Astrocyte (in vitro differentiated cells and primary cell): Measurements from ENCODE around the gene TNRC18. TPM values are rescaled to one million over a fixed set of nuclear protein-coding genes. Genes with fewer than 3 reads are reported as not detected.

Source experiments
- DNase-seq: peaks from one replicate; pipeline ENCODE4 v3.0.0-alpha.2; 2010; ENCODE audit warnings: low read depth
- FAIRE-seq: peaks from 2 replicates; lab custom pipeline; 2011; peaks lifted over from hg19 to GRCh38; lab: Jason Lieb, UNC
- H2AFZ ChIP-seq: 2 replicates; pipeline ENCODE4 v1.6.0; 2012; ENCODE audit warnings: low read depth, low read length, inconsistent platforms
- H3K27ac ChIP-seq: 2 replicates; pipeline ENCODE4 v1.5.1; 2011; ENCODE audit warnings: low read depth, low read length, inconsistent platforms
- H3K27me3 ChIP-seq: 2 replicates; pipeline ENCODE4 v1.6.0; 2011; ENCODE audit warnings: low read length, inconsistent platforms; ENCODE audit not compliant: insufficient read depth
- H3K36me3 ChIP-seq: 2 replicates; pipeline ENCODE4 v1.5.1; 2011; ENCODE audit warnings: low read length, inconsistent platforms; ENCODE audit not compliant: insufficient read depth
- H3K4me1 ChIP-seq: 2 replicates; pipeline ENCODE4 v1.5.1; 2011; ENCODE audit warnings: low read length, inconsistent platforms; ENCODE audit not compliant: insufficient read depth
- H3K4me2 ChIP-seq: 2 replicates; pipeline ENCODE4 v1.6.0; 2012; ENCODE audit warnings: low read length, inconsistent platforms
- H3K4me3 ChIP-seq: 2 replicates; pipeline ENCODE4 v1.5.1; 2011; ENCODE audit warnings: low read depth, mild to moderate bottlenecking, low read length, inconsistent platforms; ENCODE audit not compliant: insufficient read depth
- H3K79me2 ChIP-seq: 2 replicates; pipeline ENCODE4 v1.6.0; 2012; ENCODE audit warnings: mild to moderate bottlenecking, low read length, inconsistent platforms; ENCODE audit not compliant: insufficient read depth
- H3K9ac ChIP-seq: 2 replicates; pipeline ENCODE4 v1.6.0; 2012; ENCODE audit warnings: mild to moderate bottlenecking, low read length, inconsistent platforms
- H3K9me3 ChIP-seq: 2 replicates; pipeline ENCODE4 v1.5.1; 2012; ENCODE audit warnings: low read depth, mild to moderate bottlenecking, low read length, inconsistent platforms; ENCODE audit not compliant: insufficient read depth
- H4K20me1 ChIP-seq: 2 replicates; pipeline ENCODE4 v1.6.0; 2012; ENCODE audit warnings: low read length, inconsistent platforms; ENCODE audit not compliant: insufficient read depth
- H3K27ac Mint-ChIP-seq: one replicate; pipeline ENCODE4 v1.8.0; 2021; ENCODE audit warnings: mild to moderate bottlenecking, mixed read lengths; ENCODE audit not compliant: unreplicated experiment
- H3K27me3 Mint-ChIP-seq: one replicate; pipeline ENCODE4 v1.8.0; 2021; ENCODE audit warnings: low read depth, mixed read lengths; ENCODE audit not compliant: unreplicated experiment
- H3K36me3 Mint-ChIP-seq: one replicate; pipeline ENCODE4 v1.8.0; 2021; ENCODE audit warnings: low read depth, mixed read lengths; ENCODE audit not compliant: unreplicated experiment
- H3K4me1 Mint-ChIP-seq: one replicate; pipeline ENCODE4 v1.8.0; 2021; ENCODE audit warnings: low read depth, mixed read lengths; ENCODE audit not compliant: unreplicated experiment
- H3K4me3 Mint-ChIP-seq: one replicate; pipeline ENCODE4 v1.8.0; 2021; ENCODE audit warnings: mild to moderate bottlenecking, moderate library complexity, mixed read lengths; ENCODE audit not compliant: unreplicated experiment
- H3K9me3 Mint-ChIP-seq: one replicate; pipeline ENCODE4 v1.8.0; 2021; ENCODE audit warnings: mild to moderate bottlenecking, mixed read lengths; ENCODE audit not compliant: unreplicated experiment
- EZH2 ChIP-seq: IDR thresholded peaks from 2 replicates; pipeline ENCODE4 v1.6.1; 2012; ENCODE audit warnings: mild to moderate bottlenecking, low read length, inconsistent platforms; ENCODE audit not compliant: insufficient read depth
- total RNA-seq: library from RNA; stranded (reverse); gene quantifications from 2 replicates; pipeline ENCODE4 v1.2.1, GENCODE V29; 2021
- TF ChIP-seq, protein P1 (sequence below): IDR thresholded peaks from 2 replicates; pipeline ENCODE4 v1.5.1; 2011; ENCODE audit warnings: low read depth, mild to moderate bottlenecking, inconsistent platforms, low read length, moderate library complexity; ENCODE audit not compliant: insufficient read depth

The TNRC18 gene
- total RNA-seq, 1 donor from 2014 or later, result 84.3 TPM

DNA sequence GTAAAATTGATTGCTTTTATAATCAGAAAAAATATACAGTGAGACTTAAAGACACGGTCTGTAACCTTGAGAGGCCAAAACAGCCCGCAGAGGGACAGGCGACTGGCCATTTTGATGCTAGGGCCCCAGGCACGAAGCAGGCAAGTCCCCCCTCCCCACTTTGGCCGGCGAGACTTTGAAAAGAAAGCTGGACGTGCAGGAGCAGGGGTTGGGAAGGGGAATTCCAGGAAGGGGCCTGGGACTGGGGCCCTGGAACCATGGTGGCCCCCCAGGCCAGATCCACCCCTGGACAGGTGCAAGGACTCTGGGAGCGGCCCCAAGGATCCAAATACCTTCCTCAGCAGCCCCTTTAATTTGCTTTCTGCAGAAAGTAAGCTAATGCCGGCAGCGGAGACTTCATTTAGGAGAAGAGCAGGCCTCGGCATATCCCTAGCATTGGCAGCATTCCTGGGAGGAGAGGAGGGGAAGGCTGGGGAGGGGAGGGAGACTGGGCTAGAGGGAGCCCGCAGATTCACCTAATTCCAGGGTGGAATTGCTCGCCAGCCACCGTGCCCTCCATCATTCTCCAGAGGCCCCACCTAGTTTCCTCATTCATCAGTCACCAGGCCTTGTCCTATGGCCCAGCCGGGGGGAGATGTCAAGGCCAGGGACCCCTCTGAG is 24.9 kb upstream of the TNRC18 start:
- FAIRE-seq, result no peak
- H3K9me3 ChIP-seq, result no peaks in the 10 kb centered on the region

DNA sequence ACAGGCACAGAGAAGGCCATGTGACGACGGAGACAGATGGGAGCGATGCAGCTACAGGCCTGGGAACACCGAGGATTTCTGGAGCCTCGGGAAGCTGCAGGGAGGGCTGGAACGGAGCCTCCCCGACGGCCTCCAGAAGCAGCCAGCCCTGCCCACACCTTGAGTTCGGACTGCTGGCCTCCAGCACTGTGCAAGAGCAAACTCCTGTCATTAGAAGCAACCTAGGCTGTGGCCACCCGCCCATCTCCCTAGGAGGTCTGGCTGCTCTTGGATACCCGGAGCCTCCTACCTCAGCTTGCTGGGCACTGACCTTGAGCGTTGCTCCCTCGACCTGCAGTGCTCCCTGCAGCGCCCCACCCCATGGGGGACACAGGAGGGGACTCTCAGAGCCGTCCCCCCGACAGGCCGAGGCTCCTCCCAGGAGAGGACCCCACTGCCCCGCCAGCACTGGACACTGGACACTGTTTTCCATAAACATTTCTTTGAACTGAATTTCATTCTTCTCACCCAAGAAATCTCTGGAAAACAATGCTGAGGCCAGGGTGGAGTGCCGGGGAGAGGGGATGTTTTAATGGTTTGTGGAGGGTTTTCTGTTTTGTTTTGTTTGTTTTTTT is 22.5 kb upstream of the TNRC18 start:
- Mint-ChIP-seq H3K36me3 (no peaks in the 10 kb centered on the region), H3K4me1 (peaks cover 2% of the 10 kb centered on the region), H3K4me3 (no peak overlapping the region), H3K27me3 (no peaks in the 10 kb centered on the region), H3K9me3 (no peaks in the 10 kb centered on the region), H3K27ac (no peak overlapping the region)
- Histone ChIP-seq H3K4me1 (peaks cover 3% of the 10 kb centered on the region), H3K36me3 (no peaks in the 10 kb centered on the region), H3K9me3 (no peaks in the 10 kb centered on the region), H3K27ac (no peak overlapping the region), H4K20me1 (peaks cover 7% of the 10 kb centered on the region), H3K9ac (no peak overlapping the region), H3K27me3 (no peaks in the 10 kb centered on the region), H3K79me2 (no peaks in the 10 kb centered on the region), H2AFZ (no peak overlapping the region), H3K4me3 (no peak overlapping the region), H3K4me2 (no peak overlapping the region)
- FAIRE-seq, result no peak
- DNase-seq, result no peak
- TF ChIP-seq, protein P1, sequence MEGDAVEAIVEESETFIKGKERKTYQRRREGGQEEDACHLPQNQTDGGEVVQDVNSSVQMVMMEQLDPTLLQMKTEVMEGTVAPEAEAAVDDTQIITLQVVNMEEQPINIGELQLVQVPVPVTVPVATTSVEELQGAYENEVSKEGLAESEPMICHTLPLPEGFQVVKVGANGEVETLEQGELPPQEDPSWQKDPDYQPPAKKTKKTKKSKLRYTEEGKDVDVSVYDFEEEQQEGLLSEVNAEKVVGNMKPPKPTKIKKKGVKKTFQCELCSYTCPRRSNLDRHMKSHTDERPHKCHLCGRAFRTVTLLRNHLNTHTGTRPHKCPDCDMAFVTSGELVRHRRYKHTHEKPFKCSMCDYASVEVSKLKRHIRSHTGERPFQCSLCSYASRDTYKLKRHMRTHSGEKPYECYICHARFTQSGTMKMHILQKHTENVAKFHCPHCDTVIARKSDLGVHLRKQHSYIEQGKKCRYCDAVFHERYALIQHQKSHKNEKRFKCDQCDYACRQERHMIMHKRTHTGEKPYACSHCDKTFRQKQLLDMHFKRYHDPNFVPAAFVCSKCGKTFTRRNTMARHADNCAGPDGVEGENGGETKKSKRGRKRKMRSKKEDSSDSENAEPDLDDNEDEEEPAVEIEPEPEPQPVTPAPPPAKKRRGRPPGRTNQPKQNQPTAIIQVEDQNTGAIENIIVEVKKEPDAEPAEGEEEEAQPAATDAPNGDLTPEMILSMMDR, result no peak
- no peak for TF ChIP-seq EZH2

More for the DNA sequence above, 24.9 kb upstream of the TNRC18 start:
- H3K36me3 ChIP-seq, result no peaks in the 10 kb centered on the region
- peaks cover 3% of the 10 kb centered on the region for H3K4me1 ChIP-seq
- H3K9ac ChIP-seq, result no peak overlapping the region
- H3K9me3 Mint-ChIP-seq, result no peaks in the 10 kb centered on the region
- no peaks in the 10 kb centered on the region for H3K27me3 Mint-ChIP-seq
- H3K27ac ChIP-seq, result no peak overlapping the region
- TF ChIP-seq, protein P1, result no peak
- no peak for TF ChIP-seq EZH2
- no peak overlapping the region for H3K4me3 ChIP-seq
- H3K27ac Mint-ChIP-seq, result no peak overlapping the region
- H3K27me3 ChIP-seq, result no peaks in the 10 kb centered on the region
- no peaks in the 10 kb centered on the region for H3K79me2 ChIP-seq
- peak overlapping the region; percentile 40 for H3K4me3 Mint-ChIP-seq
- H4K20me1 ChIP-seq, result peaks cover 7% of the 10 kb centered on the region
- no peaks in the 10 kb centered on the region for H3K36me3 Mint-ChIP-seq
- H3K4me2 ChIP-seq, result no peak overlapping the region
- H2AFZ ChIP-seq, result no peak overlapping the region
- no peak for DNase-seq
- peaks cover 12% of the 10 kb centered on the region for H3K4me1 Mint-ChIP-seq

DNA sequence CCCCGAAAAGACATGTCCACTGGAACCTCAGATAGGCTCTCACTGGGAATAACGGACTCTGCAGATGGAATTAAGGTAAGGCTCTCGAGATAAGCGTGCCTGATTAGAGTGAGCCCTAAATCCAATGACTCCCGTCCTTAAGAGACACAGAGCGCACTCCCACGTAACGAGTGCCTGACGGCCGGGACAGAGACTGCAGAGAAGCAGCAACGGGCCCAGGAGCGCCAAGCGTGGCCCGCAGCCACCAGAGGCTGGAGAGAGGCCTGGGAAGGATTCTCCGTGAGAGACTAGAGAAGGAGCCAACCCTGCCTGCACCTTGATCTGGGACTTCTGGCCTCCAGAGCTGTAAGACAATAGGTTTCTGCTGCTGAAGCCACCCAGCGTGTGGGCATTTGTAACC is 20.0 kb upstream of the TNRC18 start:
- Mint-ChIP-seq H3K27ac (no peak overlapping the region), H3K4me1 (no peaks in the 10 kb centered on the region), H3K4me3 (no peak overlapping the region), H3K27me3 (no peaks in the 10 kb centered on the region), H3K9me3 (peaks cover 3% of the 10 kb centered on the region), H3K36me3 (peaks cover 2% of the 10 kb centered on the region)
- Histone ChIP-seq H3K9ac (no peak overlapping the region), H3K27ac (no peak overlapping the region), H3K4me1 (peaks cover 3% of the 10 kb centered on the region), H3K4me2 (no peak overlapping the region), H3K27me3 (no peaks in the 10 kb centered on the region), H3K79me2 (no peaks in the 10 kb centered on the region), H4K20me1 (no peaks in the 10 kb centered on the region), H3K36me3 (no peaks in the 10 kb centered on the region), H3K9me3 (no peaks in the 10 kb centered on the region), H2AFZ (no peak overlapping the region), H3K4me3 (no peak overlapping the region)
- no peak for DNase-seq
- no peak for FAIRE-seq
- TF ChIP-seq EZH2, result no peak
- TF ChIP-seq, protein P1, result no peak
